ENCODE results near the gene ENAM.

DNA sequence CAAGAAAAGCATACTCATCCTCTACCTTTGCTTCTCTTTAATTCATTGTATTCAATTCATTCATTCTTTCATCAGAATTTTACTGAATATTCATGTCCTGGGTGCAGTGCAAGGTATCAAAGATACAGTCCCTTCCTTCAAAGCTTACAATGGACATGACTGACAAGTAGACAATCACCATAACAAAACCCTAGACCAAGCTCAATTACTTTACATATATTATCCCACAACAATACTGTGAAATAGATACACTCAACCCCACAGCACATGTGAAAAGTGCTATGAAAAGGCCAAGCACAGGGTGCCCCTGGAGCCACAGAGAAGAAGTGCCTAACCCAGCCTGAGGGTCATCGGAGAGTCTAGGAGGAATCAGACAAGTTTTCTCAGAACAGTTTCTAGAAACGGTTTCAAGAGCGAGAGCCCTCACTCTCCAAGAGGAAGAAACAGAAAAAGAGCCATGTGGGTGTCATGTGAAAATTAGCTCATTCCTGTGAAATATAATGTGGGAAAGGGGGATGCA is 21.1 kb upstream of the ENAM start:
- TF ChIP-seq, protein P1, sequence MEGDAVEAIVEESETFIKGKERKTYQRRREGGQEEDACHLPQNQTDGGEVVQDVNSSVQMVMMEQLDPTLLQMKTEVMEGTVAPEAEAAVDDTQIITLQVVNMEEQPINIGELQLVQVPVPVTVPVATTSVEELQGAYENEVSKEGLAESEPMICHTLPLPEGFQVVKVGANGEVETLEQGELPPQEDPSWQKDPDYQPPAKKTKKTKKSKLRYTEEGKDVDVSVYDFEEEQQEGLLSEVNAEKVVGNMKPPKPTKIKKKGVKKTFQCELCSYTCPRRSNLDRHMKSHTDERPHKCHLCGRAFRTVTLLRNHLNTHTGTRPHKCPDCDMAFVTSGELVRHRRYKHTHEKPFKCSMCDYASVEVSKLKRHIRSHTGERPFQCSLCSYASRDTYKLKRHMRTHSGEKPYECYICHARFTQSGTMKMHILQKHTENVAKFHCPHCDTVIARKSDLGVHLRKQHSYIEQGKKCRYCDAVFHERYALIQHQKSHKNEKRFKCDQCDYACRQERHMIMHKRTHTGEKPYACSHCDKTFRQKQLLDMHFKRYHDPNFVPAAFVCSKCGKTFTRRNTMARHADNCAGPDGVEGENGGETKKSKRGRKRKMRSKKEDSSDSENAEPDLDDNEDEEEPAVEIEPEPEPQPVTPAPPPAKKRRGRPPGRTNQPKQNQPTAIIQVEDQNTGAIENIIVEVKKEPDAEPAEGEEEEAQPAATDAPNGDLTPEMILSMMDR (optimal IDR thresholded peaks at IDR 0.05 in 1 of 3, IDR thresholded peaks at IDR 0.05 in 1 of 3, conservative IDR thresholded peaks at IDR 0.05 in 1 of 3; ENCODE audit: extremely low read depth in 1 of 3, insufficient read depth in 2 of 3, low read length in 3 of 3) = no peak
- TF ChIP-seq EZH2 (IDR thresholded peaks at IDR 0.05; ENCODE audit: low read length) = no peak
